Spleen (tissue), 7 donors: ENCODE measurements around the gene EGFL8.

Experiments used
- POLR2A ChIP-seq, 3 donors: fragments of 450-650 bp; IDR thresholded peaks; one replicate each; pipeline ENCODE4 v1.5.1; 2017; ENCODE audit warnings: antibody characterized with exemption in 3 of 3, mild to moderate bottlenecking in 1 of 3
- POLR2AphosphoS5 ChIP-seq, 3 donors: sonication (generic); formaldehyde crosslinking; IDR thresholded peaks; one replicate each; pipeline ENCODE4 v1.5.1; 2017; ENCODE audit warnings: antibody characterized with exemption in 3 of 3
- TF ChIP-seq, protein P1 (sequence below), 11 experiments: fragments of 200-600 bp in 7 of 11; fragments of 450-650 bp in 4 of 11; sonication (generic) in 4 of 11; IDR thresholded peaks in 8 of 11; conservative IDR thresholded peaks in 3 of 11; 1 replicate in 7 of 11; 2 replicates in 4 of 11; pipeline versions ENCODE4 v1.4.0 to v1.8.0; 2016 to 2021; ENCODE audit warnings: antibody characterized with exemption in 11 of 11, inconsistent platforms in 4 of 11, mild to moderate bottlenecking in 1 of 11
- donor health status: DM: no; HTN: no; CAD: no; lungs with moderate emphysema.
- donor health status: DM: no; HTN: no; CAD: no.
- donor health status: DM: no; HTN: no; CAD: no.

DNA sequence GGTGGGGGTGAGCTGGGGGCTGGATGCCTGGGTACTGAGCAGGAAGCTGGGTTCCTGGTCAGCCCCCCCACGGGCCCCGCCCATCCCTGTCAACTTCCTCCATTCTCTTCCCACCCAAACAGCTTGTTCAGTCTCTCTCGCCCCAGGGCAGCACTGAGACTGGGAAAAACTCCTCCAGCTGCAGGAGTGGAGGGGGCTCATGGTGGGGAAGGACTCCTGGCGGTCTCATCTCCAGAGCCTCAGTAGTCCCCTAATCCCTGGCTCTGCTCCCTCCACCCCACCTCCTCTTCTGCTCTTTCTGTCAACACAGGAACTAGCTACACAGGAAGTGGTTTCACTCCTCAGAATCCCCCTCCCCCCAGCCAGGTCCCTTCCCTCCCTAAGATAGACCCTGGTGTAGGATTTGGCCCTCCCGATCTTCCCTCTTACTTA lies 28.2 kb downstream of the EGFL8 start, which contains the start of gene GPSM3:
- peak in 2 of 3 donors; percentile 38 to 49 for TF ChIP-seq POLR2A (IDR thresholded peaks at IDR 0.05)
- TF ChIP-seq, protein P1, sequence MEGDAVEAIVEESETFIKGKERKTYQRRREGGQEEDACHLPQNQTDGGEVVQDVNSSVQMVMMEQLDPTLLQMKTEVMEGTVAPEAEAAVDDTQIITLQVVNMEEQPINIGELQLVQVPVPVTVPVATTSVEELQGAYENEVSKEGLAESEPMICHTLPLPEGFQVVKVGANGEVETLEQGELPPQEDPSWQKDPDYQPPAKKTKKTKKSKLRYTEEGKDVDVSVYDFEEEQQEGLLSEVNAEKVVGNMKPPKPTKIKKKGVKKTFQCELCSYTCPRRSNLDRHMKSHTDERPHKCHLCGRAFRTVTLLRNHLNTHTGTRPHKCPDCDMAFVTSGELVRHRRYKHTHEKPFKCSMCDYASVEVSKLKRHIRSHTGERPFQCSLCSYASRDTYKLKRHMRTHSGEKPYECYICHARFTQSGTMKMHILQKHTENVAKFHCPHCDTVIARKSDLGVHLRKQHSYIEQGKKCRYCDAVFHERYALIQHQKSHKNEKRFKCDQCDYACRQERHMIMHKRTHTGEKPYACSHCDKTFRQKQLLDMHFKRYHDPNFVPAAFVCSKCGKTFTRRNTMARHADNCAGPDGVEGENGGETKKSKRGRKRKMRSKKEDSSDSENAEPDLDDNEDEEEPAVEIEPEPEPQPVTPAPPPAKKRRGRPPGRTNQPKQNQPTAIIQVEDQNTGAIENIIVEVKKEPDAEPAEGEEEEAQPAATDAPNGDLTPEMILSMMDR (IDR thresholded peaks at IDR 0.05 in 8 of 11, conservative IDR thresholded peaks at IDR 0.05 in 3 of 11): peak in 1 of 11 experiments; percentile 6
- peak; percentile 59 to 84 (median 80) for TF ChIP-seq POLR2AphosphoS5 (IDR thresholded peaks at IDR 0.05)
